ENCODE measurements around the gene HTRA2.

DNA sequence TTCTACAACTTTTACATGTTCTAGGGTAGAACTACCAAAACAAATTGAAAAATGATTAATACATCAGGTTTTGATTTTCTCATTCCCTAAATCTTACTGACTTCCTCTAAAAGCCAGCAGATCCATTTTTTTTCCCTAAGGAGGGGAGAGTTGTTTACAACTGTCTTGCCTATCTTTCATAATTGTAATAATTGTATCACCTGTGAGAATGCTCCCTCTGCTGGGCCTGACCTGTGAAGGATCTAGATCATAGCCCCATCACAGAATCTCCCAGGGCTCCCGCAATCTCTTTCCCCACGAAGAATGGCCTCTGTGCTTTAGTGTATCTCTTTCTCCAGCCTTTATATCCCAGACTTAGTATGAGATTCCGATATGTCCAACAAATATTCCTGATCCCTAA lies 14.9 kb downstream of the HTRA2 start:
- TF ChIP-seq POLR2AphosphoS5 (IDR thresholded peaks at IDR 0.05) = no peak
- TF ChIP-seq, protein P1, sequence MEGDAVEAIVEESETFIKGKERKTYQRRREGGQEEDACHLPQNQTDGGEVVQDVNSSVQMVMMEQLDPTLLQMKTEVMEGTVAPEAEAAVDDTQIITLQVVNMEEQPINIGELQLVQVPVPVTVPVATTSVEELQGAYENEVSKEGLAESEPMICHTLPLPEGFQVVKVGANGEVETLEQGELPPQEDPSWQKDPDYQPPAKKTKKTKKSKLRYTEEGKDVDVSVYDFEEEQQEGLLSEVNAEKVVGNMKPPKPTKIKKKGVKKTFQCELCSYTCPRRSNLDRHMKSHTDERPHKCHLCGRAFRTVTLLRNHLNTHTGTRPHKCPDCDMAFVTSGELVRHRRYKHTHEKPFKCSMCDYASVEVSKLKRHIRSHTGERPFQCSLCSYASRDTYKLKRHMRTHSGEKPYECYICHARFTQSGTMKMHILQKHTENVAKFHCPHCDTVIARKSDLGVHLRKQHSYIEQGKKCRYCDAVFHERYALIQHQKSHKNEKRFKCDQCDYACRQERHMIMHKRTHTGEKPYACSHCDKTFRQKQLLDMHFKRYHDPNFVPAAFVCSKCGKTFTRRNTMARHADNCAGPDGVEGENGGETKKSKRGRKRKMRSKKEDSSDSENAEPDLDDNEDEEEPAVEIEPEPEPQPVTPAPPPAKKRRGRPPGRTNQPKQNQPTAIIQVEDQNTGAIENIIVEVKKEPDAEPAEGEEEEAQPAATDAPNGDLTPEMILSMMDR (IDR thresholded peaks at IDR 0.05) = no peak
